GM19395 (cell line): ENCODE results near the gene HNRNPDL.
"Not testable (repeated sequence)": the region's sequence is repeated elsewhere in the genome, so short reads cannot be mapped to it uniquely, and the experiment has no call there.

Source experiments
- ATAC-seq: cut with Tn5 transposase; IDR thresholded peaks from one replicate; pipeline ENCODE4 v1.9.1; 2021; ENCODE audit warnings: mild to moderate bottlenecking, moderate library complexity; ENCODE audit not compliant: unreplicated experiment

Gene HNRNPDL

DNA sequence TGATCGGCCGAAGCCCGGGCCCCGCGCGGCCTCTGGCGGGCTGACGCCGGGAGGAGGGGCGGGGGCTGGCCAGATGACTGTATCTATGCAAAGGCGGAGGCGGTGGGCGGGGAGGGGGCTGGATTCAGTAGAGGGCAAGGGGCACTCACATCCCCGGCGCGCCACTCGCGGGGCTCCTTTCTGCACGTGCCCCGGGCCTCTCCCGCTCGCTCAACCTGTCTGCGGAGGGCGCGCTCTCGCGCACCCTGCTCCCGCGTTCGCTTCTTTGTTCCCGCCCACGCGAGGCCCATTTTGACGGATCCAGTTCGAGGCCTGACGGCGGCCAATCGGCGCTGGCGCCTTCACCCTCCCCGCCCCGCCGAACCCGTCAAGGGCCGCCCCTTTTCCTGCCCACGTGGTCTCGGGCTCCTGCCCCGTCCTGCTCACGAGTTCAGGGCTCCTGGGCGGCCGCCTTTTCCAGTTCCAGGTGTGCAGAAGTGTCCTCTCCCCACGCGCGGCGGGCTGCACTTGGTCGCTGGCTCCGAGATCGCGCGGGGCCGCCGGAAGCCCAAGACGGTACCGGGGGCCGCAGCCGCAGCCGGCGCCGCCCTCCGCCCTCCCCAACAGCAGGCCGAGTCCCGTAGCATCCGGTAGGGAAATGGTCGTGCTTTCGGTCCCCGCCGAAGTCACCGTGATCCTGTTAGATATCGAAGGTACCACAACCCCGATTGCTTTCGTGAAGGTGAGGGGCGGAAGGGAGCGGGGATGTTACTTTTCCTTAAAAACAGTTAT is at the start of gene HNRNPDL, which contains the start of gene ENOPH1:
HNRNPDL (minus strand) TSS at position 270 of the 771 bp plus-strand sequence. CDS start 772 bp downstream, outside the sequence.
ENOPH1 (plus strand) TSS at position 398 of the 771 bp plus-strand sequence; CDS start at position 638, 240 bp downstream.
- peak; percentile 78 for ATAC-seq

DNA sequence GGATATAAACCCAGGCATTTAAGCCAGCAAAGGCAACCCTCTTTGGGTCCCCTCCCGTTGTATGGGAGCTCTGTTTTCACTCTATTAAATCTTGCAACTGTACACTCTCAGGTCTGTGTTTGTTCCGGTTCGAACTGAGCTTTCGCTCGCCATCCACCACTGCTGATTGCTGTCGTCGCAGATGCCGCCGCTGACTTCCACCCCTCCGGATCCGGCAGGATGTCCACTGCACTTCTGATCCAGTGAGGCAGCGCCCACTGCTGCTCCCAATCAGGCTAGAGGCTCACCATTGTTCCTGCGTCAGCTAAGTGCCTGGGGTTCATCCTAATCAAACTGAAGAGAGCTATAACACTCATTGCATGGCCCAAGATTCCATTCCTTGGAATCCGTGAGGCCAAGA is 49.3 kb upstream of the HNRNPDL start:
- ATAC-seq, result no peak

- ATAC-seq, result not testable (repeated sequence)
Observed at GRCh38 chr4:82477469-82477868, 47.2 kb upstream of the HNRNPDL start.

- not testable (repeated sequence) for ATAC-seq
Observed at GRCh38 chr4:82475931-82476330, 45.7 kb upstream of the HNRNPDL start.

- no peak for ATAC-seq
Observed at GRCh38 chr4:82473621-82474164, 43.4 kb upstream of the HNRNPDL start.

DNA sequence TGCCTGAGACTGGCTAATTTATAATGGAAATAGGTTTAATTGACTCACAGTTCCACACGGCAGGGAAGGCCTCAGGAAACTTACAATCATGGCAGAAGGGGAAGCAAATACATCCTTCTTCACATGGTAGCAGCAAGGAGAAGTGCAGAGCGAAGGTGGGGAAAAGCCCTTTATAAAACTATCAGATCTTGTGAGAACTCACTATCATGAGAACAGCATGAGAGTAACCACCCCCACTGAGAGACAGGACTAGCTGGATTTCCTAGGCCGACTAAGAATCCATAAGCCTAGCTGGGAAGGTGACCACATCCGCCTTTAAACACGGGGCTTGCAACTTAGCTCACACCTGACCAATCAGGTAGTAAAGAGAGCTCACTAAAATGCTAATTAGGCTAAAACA is 42.8 kb upstream of the HNRNPDL start:
- ATAC-seq, result not testable (repeated sequence)

- ATAC-seq, result no peak
Observed at GRCh38 chr4:82469791-82470345, 39.6 kb upstream of the HNRNPDL start.

DNA sequence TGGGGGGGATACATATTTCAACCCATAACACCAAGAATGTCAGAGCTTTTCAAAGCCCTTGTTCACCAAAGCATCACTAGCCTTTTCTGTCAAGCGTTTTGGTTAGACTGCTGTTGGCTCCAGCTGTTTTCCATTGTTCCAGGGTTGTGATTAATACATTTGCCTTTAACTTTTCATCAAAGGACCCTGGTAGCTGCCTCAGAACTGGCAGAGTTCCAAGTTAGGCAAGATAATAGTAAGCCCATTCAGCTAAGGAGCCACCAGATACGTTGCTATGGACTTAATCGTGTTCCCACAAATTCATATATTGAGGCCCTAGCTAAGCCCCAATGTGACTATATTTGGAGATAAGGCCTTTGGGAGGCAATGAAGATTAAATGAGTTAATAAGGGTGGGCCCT is 37.2 kb upstream of the HNRNPDL start:
- no peak for ATAC-seq

GRCh38 chr4:82463221-82463620 is 33.0 kb upstream of the HNRNPDL start:
- ATAC-seq, result no peak

- ATAC-seq, result peak; percentile 85
Observed at GRCh38 chr4:82462415-82462831, 32.2 kb upstream of the HNRNPDL start.

- ATAC-seq, result no peak
Observed at GRCh38 chr4:82461710-82462109, 31.4 kb upstream of the HNRNPDL start.

DNA sequence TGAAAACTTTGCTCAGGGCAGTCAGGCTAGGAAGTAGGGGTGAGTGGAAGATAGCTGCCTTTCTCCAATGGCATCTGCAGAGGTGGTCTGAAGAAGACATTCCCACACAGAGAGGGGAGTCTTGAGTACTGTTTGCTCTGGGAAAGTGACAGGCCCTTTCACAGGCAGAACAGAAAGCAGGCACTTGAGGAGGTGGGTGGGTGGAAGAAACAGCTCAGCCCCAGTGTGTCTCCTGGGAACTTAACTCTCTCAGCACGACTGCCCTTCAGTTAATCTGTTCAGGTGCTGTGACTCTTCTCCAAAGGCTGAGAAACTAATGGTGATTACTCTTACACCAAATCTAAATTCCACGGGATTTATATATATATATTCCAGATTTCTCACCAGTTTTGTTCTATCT is 28.5 kb upstream of the HNRNPDL start:
- ATAC-seq, result no peak

GRCh38 chr4:82457266-82457665 is 27.0 kb upstream of the HNRNPDL start:
- no peak for ATAC-seq

GRCh38 chr4:82452026-82452425 is 21.8 kb upstream of the HNRNPDL start:
- no peak for ATAC-seq

- ATAC-seq, result no peak
Observed at GRCh38 chr4:82450966-82451755, 20.9 kb upstream of the HNRNPDL start.

- no peak for ATAC-seq
Observed at GRCh38 chr4:82447886-82448285, 17.6 kb upstream of the HNRNPDL start.

GRCh38 chr4:82439088-82439487 is 8.8 kb upstream of the HNRNPDL start:
- ATAC-seq, result no peak

DNA sequence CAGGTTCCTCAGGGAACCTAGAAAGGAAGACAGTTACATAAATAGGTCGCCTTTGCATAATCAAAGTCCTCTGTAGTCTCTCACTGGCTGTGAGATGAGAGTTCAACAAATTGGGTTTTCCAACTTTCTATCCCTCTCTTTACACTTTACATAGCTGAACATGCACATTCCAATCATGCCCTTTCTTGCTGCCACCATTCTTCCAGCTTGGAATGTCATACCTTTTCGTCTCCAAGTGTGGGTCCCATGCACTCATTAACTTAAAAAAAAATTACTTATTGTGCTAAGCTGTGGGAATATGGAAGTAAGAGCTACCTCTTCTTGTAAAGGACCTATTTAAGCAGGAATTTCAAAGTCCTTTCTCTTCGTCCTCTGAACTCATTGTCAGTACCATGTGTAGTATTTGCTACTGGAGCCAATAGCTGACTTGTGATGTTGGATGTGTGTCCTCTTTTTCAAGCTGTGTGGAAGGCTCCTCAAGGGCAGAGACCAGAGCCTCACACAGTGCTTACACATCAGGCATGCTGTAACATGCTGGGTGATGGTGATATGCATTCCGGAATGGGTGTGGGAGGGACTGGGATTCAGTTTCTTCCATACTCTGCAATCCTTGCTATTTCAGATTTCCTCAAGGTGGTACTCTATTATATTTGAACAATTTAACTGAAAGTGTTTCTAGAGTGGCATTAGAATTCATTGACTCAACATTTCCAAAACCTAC is 7.2 kb upstream of the HNRNPDL start:
- no peak for ATAC-seq

GRCh38 chr4:82436780-82437179 is 6.5 kb upstream of the HNRNPDL start:
- no peak for ATAC-seq

DNA sequence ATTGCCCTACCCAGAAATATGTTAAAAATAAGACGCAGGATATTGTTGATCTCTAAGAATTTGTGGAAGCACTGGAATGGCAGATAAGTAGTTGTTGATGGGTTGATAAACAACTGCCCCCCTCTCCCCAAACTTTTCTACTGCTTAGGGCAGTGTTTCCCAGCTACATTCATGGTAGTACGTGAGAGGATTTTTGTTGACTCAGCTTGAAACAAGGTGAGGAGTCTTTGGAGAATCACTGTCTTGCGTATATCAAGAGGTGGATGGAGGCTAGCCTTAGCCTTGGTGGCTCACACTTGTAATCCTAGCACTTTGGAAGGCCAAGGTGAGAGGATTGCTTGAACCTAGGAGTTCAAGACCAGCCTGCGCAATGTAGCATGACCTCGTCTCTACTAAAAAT is 5.9 kb upstream of the HNRNPDL start:
- no peak for ATAC-seq

GRCh38 chr4:82434949-82435348 is 4.7 kb upstream of the HNRNPDL start:
- no peak for ATAC-seq
